HEK293 (cell line): ENCODE data around the gene CTNNA2.

Experiments used
- CTCF ChIA-PET: fragments of 350-600 bp; formaldehyde crosslinking; extraction: SDS; loops from one replicate; lab custom pipeline; 2021; ENCODE audit warnings: antibody characterized with exemption; lab: Yijun Ruan, JAX
- POLR2A ChIA-PET: fragments of 300-600 bp; formaldehyde crosslinking; extraction: SDS; loops from one replicate; lab custom pipeline; 2020; ENCODE audit warnings: antibody characterized with exemption, inconsistent platforms; lab: Yijun Ruan, JAX
- H3K27ac ChIP-seq: fragments of 200-500 bp; sonication (Bioruptor generic); 2 replicates; pipeline ENCODE4 v1.5.1; 2014; ENCODE audit warnings: low read depth, low read length, control low read depth, inconsistent platforms; ENCODE audit errors: extremely low read depth
- H3K36me3 ChIP-seq, 2 experiments: fragments of 200-500 bp in 1 of 2; sonication (Bioruptor generic) in 1 of 2; 1 replicate in 1 of 2; 2 replicates in 1 of 2; pipeline ENCODE4 v1.5.1; 2014 to 2017; ENCODE audit warnings: inconsistent platforms in 2 of 2, low read length in 2 of 2; ENCODE audit not compliant: control insufficient read depth in 2 of 2, insufficient read depth in 1 of 2
- H3K4me1 ChIP-seq: fragments of 200-500 bp; sonication (Bioruptor generic); 2 replicates; pipeline ENCODE4 v1.5.1; 2014; ENCODE audit warnings: mild to moderate bottlenecking, low read length, inconsistent platforms; ENCODE audit not compliant: control insufficient read depth, insufficient read depth
- H3K4me3 ChIP-seq: 2 replicates; pipeline ENCODE4 v1.5.1; 2011; ENCODE audit warnings: low read depth, mild to moderate bottlenecking, control low read depth, low read length, moderate library complexity
- H3K9me3 ChIP-seq: fragments of 200-500 bp; sonication (Bioruptor generic); 2 replicates; pipeline ENCODE4 v1.5.1; 2014; ENCODE audit warnings: low read depth, low read length, inconsistent platforms; ENCODE audit not compliant: control insufficient read depth, insufficient read depth
- BCL6B ChIP-seq: fragments of 450-650 bp; formaldehyde crosslinking; IDR thresholded peaks from 2 replicates; pipeline ENCODE4 v1.5.1; 2017; ENCODE audit warnings: missing biosample characterization, missing genetic modification characterization
- GFI1B ChIP-seq: fragments of 450-650 bp; formaldehyde crosslinking; IDR thresholded peaks from 2 replicates; pipeline ENCODE4 v1.5.1; 2016; ENCODE audit warnings: missing biosample characterization, missing genetic modification characterization
- IKZF3 ChIP-seq: fragments of 450-650 bp; IDR thresholded peaks from 2 replicates; pipeline ENCODE4 v1.5.0; 2018; ENCODE audit warnings: missing biosample characterization, mild to moderate bottlenecking, missing genetic modification characterization, moderate library complexity
- KLF9 ChIP-seq: fragments of 450-650 bp; formaldehyde crosslinking; IDR thresholded peaks from 2 replicates; pipeline ENCODE4 v1.5.1; 2016; ENCODE audit warnings: missing biosample characterization, missing genetic modification characterization, low read depth
- PRDM2 ChIP-seq: fragments of 450-650 bp; formaldehyde crosslinking; IDR thresholded peaks from 2 replicates; pipeline ENCODE4 v1.5.1; 2016; ENCODE audit warnings: missing biosample characterization, missing genetic modification characterization, borderline replicate concordance
- SP2 ChIP-seq: fragments of 450-650 bp; formaldehyde crosslinking; IDR thresholded peaks from 2 replicates; pipeline ENCODE4 v1.5.1; 2016; ENCODE audit warnings: missing biosample characterization, missing genetic modification characterization
- YY1 ChIP-seq: fragments of 450-650 bp; formaldehyde crosslinking; IDR thresholded peaks from 2 replicates; pipeline ENCODE4 v1.5.1; 2018; ENCODE audit warnings: missing biosample characterization, missing genetic modification characterization
- ZBTB11 ChIP-seq: fragments of 450-650 bp; formaldehyde crosslinking; conservative IDR thresholded peaks from 2 replicates; pipeline ENCODE4 v1.5.1; 2016; ENCODE audit warnings: low read depth, missing biosample characterization, missing genetic modification characterization
- ZBTB20 ChIP-seq: fragments of 450-650 bp; formaldehyde crosslinking; IDR thresholded peaks from 2 replicates; pipeline ENCODE4 v1.5.1; 2016; ENCODE audit warnings: missing biosample characterization, missing genetic modification characterization
- ZNF48 ChIP-seq: fragments of 450-650 bp; formaldehyde crosslinking; IDR thresholded peaks from 2 replicates; pipeline ENCODE4 v1.5.1; 2016; ENCODE audit warnings: missing biosample characterization, missing genetic modification characterization
- ZNF529 ChIP-seq: fragments of 450-650 bp; formaldehyde crosslinking; IDR thresholded peaks from 2 replicates; pipeline ENCODE4 v1.5.1; 2017; ENCODE audit warnings: missing genetic modification characterization, missing biosample characterization; ENCODE audit not compliant: insufficient replicate concordance
- ZNF571 ChIP-seq: fragments of 450-650 bp; formaldehyde crosslinking; IDR thresholded peaks from 2 replicates; pipeline ENCODE4 v1.5.0; 2017; ENCODE audit warnings: missing biosample characterization, missing genetic modification characterization
- ZSCAN16 ChIP-seq: fragments of 450-650 bp; formaldehyde crosslinking; IDR thresholded peaks from 2 replicates; pipeline ENCODE4 v1.5.1; 2016; ENCODE audit warnings: missing biosample characterization, missing genetic modification characterization

CTNNA2 gene

DNA sequence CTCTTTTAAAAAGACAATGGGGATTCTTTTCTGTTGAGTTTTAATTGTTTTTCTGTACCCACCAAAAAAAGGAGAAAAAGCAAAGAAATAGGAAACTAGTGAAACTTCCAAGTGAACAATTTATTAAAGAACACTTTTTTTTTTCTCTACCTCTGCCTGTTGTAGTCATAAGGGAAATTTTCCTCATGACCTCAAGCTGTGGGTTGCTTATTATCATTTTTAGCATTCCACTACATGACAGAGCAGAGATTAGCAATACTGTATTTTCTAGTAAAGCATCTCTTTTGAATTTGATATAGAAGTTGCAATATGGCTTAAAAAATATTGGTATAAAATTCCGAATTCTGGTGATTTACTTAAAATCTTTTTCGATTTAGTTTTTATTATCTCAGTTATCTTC is 879.6 kb downstream of the CTNNA2 start:
- H3K4me1 ChIP-seq, result no peaks in the 10 kb centered on the region
- no peaks in the 10 kb centered on the region for H3K36me3 ChIP-seq
- H3K4me3 ChIP-seq, result no peak overlapping the region
- ChIA-PET CTCF (no interaction called here), POLR2A (no interaction called here)
- no peaks in the 10 kb centered on the region for H3K9me3 ChIP-seq
- no peak overlapping the region for H3K27ac ChIP-seq
- TF ChIP-seq KLF9 (no peak), ZNF571 (tag by site-specific recombination) (no peak), ZNF529 (tag by site-specific recombination) (no peak), SP2 (tag by site-specific recombination) (no peak), GFI1B (no peak), ZBTB11 (tag by site-specific recombination) (no peak)

- TF ChIP-seq PRDM2 (tag by site-specific recombination) (no peak), BCL6B (tag by site-specific recombination) (no peak), YY1 (tag by site-specific recombination) (no peak), ZNF48 (no peak), ZBTB20 (tag by site-specific recombination) (no peak), IKZF3 (tag by site-specific recombination) (no peak), ZSCAN16 (tag by site-specific recombination) (no peak)
- no peaks in the 10 kb centered on the region for H3K4me1 ChIP-seq
- no peak overlapping the region for H3K4me3 ChIP-seq
- ChIA-PET CTCF (interaction anchor here (0.6 kb wide), 1 partner anchor 90 kb away, joined by 3 read pairs; no protein-coding TSS in a partner anchor), POLR2A (no interaction called here)
- H3K27ac ChIP-seq, result no peak overlapping the region
- H3K36me3 ChIP-seq, result no peaks in the 10 kb centered on the region
- no peaks in the 10 kb centered on the region for H3K9me3 ChIP-seq
These were observed 881.1 kb downstream of the CTNNA2 start for GRCh38 chr2:80393991-80394390.
